Psoas muscle (tissue), 8 donors: ENCODE data around the gene ALDH1A1. TPM values are rescaled to one million over a fixed set of nuclear protein-coding genes. Genes with fewer than 3 reads are reported as not detected.

Source experiments
- ATAC-seq, 4 donors: fragments of 200-7000 bp; cut with Tn5 transposase; one replicate each; pipeline ENCODE4 v1.9.1; 2020; ENCODE audit warnings: moderate library complexity in 3 of 4, mild to moderate bottlenecking in 2 of 4
- DNase-seq, 2 donors: peaks; one replicate each; pipeline ENCODE4 v3.0.0-alpha.2; 2020
- H3K27ac ChIP-seq: fragments of 200-600 bp; one replicate; pipeline ENCODE4 v1.8.0; 2022
- H3K27me3 ChIP-seq, 3 donors: fragments of 200-600 bp in 1 of 3; one replicate each; pipeline versions ENCODE4 v1.6.1 to v1.8.0; 2013 to 2022; ENCODE audit warnings: low read length in 2 of 3, mild to moderate bottlenecking in 2 of 3, moderate library complexity in 1 of 3; ENCODE audit not compliant: insufficient read depth in 3 of 3
- H3K36me3 ChIP-seq, 2 donors: fragments of 200-600 bp in 1 of 2; one replicate each; pipeline versions ENCODE4 v1.6.1 to v1.8.0; 2013 to 2022; ENCODE audit warnings: low read depth in 1 of 2, mild to moderate bottlenecking in 1 of 2, moderate library complexity in 1 of 2; ENCODE audit not compliant: insufficient read depth in 1 of 2
- H3K4me1 ChIP-seq: fragments of 200-600 bp; one replicate; pipeline ENCODE4 v1.8.0; 2022
- H3K4me3 ChIP-seq: fragments of 200-600 bp; one replicate; pipeline ENCODE4 v1.8.0; 2022; ENCODE audit warnings: mild to moderate bottlenecking
- H3K9me3 ChIP-seq: fragments of 200-600 bp; one replicate; pipeline ENCODE4 v1.8.0; 2022
- CTCF ChIP-seq: fragments of 200-600 bp; IDR thresholded peaks from one replicate; pipeline ENCODE4 v1.8.0; 2022; ENCODE audit warnings: antibody characterized with exemption
- WGBS, 3 donors: extraction: QIAGEN DNeasy Blood & Tissue Kit; methylation state at CpG; one replicate each; pipeline versions ENCODE4 v1.1.6 to v1.1.7; 2013; 5-methylcytosine and 5-hydroxymethylcytosine counted together
- intact Hi-C, 2 donors: fragments of 100-400 bp; cut with DNase I; formaldehyde crosslinking; loops; one replicate each; pipeline versions ENCODE4 v1.11.0 to v1.14.2; 2022
- polyA plus RNA-seq, 3 donors: library from polyadenylated mRNA; stranded (reverse); fragments of 200-250 nt; gene quantifications; one replicate each; pipeline ENCODE4 v1.2.3, GENCODE V29; 2013
- total RNA-seq, 4 donors: library from RNA; stranded (reverse); fragmentation: NEBNext Ultra II Directional in 2 of 4; extraction: Animal tissue kit (Norgen Biotek cat#: 25700) in 2 of 4; gene quantifications; one replicate each; pipeline versions ENCODE4 v1.2.1 to v1.2.4, GENCODE V29; 2021 to 2023
- donor health status: healthy with polysubstance abuse.
- donor health status: DM: no; HTN: no; CAD: no; lungs with moderate emphysema.
- donor health status: Bipolar disorder and iron deficiency.
- donor health status: healthy.
- donor health status: DM: yes; HTN: yes; CAD: no.
- donor health status: DM: no; HTN: no; CAD: no.
- donor health status: DM: no; HTN: no; CAD: no.
- donor health status: DM: yes; HTN: yes; CAD: no.

Gene ALDH1A1
- total and polyA plus RNA-seq, 7 donors: 7.0 to 57.0 (median 21.0) TPM

GRCh38 chr9:72913382-72914009 is 39.4 kb downstream of the ALDH1A1 start:
- Histone ChIP-seq H3K36me3 (peaks cover 0 to 59% of the 10 kb centered on the region in 2 donors), H3K4me1 (no peaks in the 10 kb centered on the region), H3K27ac (no peak overlapping the region), H3K27me3 (no peaks in the 10 kb centered on the region), H3K9me3 (no peaks in the 10 kb centered on the region), H3K4me3 (no peak overlapping the region)
- intact Hi-C loops: no loop called here
- ATAC-seq: no peak
- WGBS, 3 donors: 80 to 88% (median 83%) methylated on average over 4 of the region's 4 CpGs
- no peak for TF ChIP-seq CTCF
- DNase-seq: no peak

- no peak overlapping the region for H3K4me3 ChIP-seq
- no peak for ATAC-seq
- H3K27me3 ChIP-seq: no peaks in the 10 kb centered on the region
- intact Hi-C loops: no loop called here
- no peak for DNase-seq
- peaks cover 0 to 55% of the 10 kb centered on the region in 2 donors for H3K36me3 ChIP-seq
- peak overlapping the region; percentile 27 for H3K27ac ChIP-seq
- H3K4me1 ChIP-seq: no peaks in the 10 kb centered on the region
- WGBS, 3 donors: 72 to 87% (median 73%) methylated on average over 7 of the region's 7 CpGs
- no peak for TF ChIP-seq CTCF
- no peaks in the 10 kb centered on the region for H3K9me3 ChIP-seq
Measured at GRCh38 chr9:72912476-72913381, 40.1 kb downstream of the ALDH1A1 start.

GRCh38 chr9:72911816-72912215 is 41.0 kb downstream of the ALDH1A1 start:
- Histone ChIP-seq H3K27me3 (no peaks in the 10 kb centered on the region), H3K36me3 (peaks cover 0 to 51% of the 10 kb centered on the region in 2 donors), H3K9me3 (no peaks in the 10 kb centered on the region), H3K4me1 (no peaks in the 10 kb centered on the region), H3K27ac (no peak overlapping the region), H3K4me3 (no peak overlapping the region)
- no peak for DNase-seq
- no peak for TF ChIP-seq CTCF
- no peak for ATAC-seq
- 74 to 79% (median 75%) methylated on average over 2 of the region's 2 CpGs for WGBS, 3 donors
- intact Hi-C loops: no loop called here

- peaks cover 0 to 46% of the 10 kb centered on the region in 2 donors for H3K36me3 ChIP-seq
- no peak for TF ChIP-seq CTCF
- H3K27me3 ChIP-seq: no peaks in the 10 kb centered on the region
- 91 to 95% (median 93%) methylated on average over 2 of the region's 2 CpGs for WGBS, 3 donors
- no peak overlapping the region for H3K4me3 ChIP-seq
- no peak overlapping the region for H3K27ac ChIP-seq
- H3K4me1 ChIP-seq: no peaks in the 10 kb centered on the region
- intact Hi-C loops: no loop called here
- DNase-seq (no peak), ATAC-seq (no peak)
- H3K9me3 ChIP-seq: no peaks in the 10 kb centered on the region
Measured at GRCh38 chr9:72911247-72911775, 41.5 kb downstream of the ALDH1A1 start.
